SK-N-SH (cell line): Measurements from ENCODE around the gene PSENEN.

Experiments used
- CTCF ChIP-seq: fragments of 200-600 bp; sonication (generic); IDR thresholded peaks from 2 replicates; pipeline ENCODE4 v1.6.1; 2017; ENCODE audit warnings: antibody characterized with exemption, mild to moderate bottlenecking, moderate library complexity
- RAD21 ChIP-seq: IDR thresholded peaks from 2 replicates; pipeline ENCODE4 v1.6.1; 2012; ENCODE audit warnings: mild to moderate bottlenecking, low read length
- TAF1 ChIP-seq: IDR thresholded peaks from 2 replicates; pipeline ENCODE4 v1.6.1; 2012; ENCODE audit warnings: low read depth, mild to moderate bottlenecking, low read length, moderate library complexity, borderline replicate concordance

DNA sequence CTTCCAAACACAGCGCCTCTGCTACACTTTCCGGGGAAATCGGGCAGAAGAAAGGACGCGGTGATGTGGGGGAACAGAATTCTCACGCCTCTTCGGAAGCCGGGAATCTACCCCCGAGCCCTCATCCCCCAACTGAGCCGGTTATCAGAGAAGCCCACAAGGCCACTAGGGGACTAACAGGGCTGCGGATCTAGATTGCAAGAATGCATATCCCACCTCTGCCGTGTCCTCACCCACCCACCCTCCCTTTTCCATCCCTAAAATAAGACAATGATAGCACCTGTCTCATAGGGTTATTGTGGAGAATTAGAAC lies 4.3 kb upstream of the PSENEN start:
- TF ChIP-seq TAF1: no peak
- TF ChIP-seq CTCF: no peak
- no peak for TF ChIP-seq RAD21
